HG03460 (cell line): Measurements from ENCODE around the gene UBE3C.
A peak's percentile ranks its signal among the peaks of the same experiment; 100 is the strongest.
"Not testable (repeated sequence)": the region's sequence is repeated elsewhere in the genome, so short reads cannot be mapped to it uniquely, and the experiment has no call there.

Source experiments
- ATAC-seq: cut with Tn5 transposase; IDR thresholded peaks from one replicate; pipeline ENCODE4 v1.9.1; 2021; ENCODE audit not compliant: unreplicated experiment

UBE3C gene

GRCh38 chr7:157129907-157130460, 8.7 kb upstream of the UBE3C start:
- no peak for ATAC-seq

DNA sequence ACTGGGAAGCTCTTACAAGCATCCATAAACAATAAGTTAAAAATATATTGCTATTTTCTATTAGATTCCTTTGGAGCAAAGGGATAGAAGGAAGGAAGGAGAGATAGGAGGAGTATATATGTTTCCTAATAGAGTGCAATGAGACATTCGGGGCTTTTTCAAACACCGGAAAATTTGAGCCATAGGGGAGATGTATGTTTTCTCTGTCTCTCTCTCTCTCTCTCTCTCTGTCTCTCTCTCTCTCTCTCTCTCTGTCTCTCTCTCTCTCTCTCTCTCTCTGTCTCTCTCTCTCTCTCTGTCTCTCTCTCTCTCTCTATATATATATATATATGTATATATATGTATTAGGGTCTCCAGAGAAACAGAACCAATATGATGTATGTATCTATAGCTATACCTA, 7.9 kb upstream of the UBE3C start:
- ATAC-seq, result not testable (repeated sequence)

GRCh38 chr7:157132796-157133195, 5.9 kb upstream of the UBE3C start:
- no peak for ATAC-seq

DNA sequence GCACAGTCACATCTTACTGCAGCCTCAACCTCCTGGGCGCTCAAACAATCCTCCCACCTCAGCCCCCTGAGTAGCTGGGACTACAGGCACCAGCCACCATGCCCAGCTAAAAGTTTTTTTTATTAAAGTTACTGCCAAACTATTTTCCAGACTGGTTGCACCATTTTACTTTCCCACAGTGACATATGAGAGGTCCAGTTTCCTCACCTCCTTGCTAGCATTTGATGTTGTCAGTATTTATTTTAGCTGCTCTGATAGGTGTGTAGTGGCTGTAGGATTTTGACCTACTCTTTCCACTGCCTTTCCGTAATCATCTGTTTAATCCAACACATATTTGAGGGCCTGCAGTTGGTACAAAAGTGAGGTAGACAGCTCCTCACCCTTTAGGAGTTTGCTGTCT, 5.4 kb upstream of the UBE3C start:
- no peak for ATAC-seq

- ATAC-seq, result no peak
Measured at GRCh38 chr7:157136372-157136771, 2.4 kb upstream of the UBE3C start.

- no peak for ATAC-seq
Measured at GRCh38 chr7:157138101-157138423, 664 bp upstream of the UBE3C start.

GRCh38 chr7:157139111-157139809, 534 bp downstream of the UBE3C start:
- ATAC-seq, result peak; percentile 52

GRCh38 chr7:157139810-157140510, 1.2 kb downstream of the UBE3C start:
- ATAC-seq, result no peak

DNA sequence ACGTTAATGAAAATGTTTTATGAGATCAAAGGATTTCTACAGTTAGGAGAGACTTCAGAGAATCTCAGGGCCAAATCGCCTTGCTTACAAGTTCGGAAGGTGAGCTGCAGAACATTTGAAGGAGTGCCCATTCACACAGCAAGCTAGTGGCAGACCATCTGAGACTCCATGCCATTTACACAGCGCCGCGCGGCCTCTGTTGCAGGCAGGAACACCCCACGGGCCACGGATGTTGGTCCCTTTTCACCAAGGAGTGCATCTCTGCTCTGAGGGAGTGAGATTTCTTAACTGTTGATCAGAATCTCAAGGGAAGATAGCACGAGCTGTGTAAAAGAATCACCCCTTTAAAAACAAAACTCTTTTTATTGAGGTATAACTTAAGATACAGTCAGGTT, 1.8 kb downstream of the UBE3C start:
- no peak for ATAC-seq

DNA sequence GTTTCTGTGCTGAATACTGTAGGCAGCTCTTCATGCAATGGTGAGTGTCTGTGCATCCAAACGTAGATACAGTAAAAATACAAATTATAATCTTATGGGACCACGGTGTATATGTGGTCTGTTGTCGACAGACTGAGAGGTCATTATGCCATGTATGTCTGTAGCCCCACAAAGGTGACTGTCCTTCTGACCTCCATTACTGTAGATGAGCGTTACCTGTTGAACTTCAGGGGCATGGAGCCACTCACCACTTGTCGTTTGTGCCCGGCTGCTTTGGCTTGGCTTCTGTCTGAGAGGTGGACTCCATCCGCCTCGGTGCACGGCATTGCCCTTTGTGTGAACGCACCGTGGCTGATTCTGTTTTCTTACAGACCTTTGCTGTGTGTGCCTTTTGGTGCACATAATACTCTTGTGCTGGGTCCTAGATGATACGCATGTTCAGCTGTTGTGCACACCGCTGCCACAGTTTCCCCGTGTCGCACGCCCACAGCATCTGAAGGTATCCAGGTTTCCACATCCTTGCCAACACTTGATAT, 2.9 kb downstream of the UBE3C start:
- ATAC-seq, result no peak

GRCh38 chr7:157143788-157144187, 5.1 kb downstream of the UBE3C start:
- no peak for ATAC-seq

GRCh38 chr7:157149317-157149716, 10.6 kb downstream of the UBE3C start:
- ATAC-seq, result no peak

- ATAC-seq, result no peak
Measured at GRCh38 chr7:157150882-157151281, 12.2 kb downstream of the UBE3C start.

- no peak for ATAC-seq
Measured at GRCh38 chr7:157151626-157152339, 13.1 kb downstream of the UBE3C start.

DNA sequence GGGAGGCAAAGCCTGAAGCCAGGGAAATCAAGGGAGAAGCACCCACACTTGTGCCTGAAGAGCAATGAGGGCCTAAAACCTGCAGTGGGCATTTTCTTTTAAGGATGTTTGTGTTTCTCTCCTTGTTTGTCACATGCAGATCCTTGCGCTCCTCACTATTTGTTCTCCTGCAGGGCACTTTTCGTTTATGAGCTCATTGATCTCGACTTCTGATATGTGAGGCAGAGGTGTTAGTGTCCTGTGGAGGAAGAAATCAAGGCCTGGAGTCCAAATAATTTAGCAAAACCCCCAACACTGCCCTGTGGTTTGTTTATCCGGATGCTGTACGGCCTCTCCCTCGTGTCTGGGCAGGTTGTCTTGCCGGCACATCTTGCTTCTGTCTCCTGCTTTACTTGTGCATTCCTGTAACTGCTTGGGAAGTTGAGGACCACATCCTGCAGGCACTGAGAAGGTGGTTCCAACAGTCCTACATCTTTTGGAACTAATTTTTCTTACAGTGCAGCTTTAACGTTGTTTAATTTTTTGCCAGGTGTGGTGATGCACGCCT, 13.7 kb downstream of the UBE3C start:
- no peak for ATAC-seq

DNA sequence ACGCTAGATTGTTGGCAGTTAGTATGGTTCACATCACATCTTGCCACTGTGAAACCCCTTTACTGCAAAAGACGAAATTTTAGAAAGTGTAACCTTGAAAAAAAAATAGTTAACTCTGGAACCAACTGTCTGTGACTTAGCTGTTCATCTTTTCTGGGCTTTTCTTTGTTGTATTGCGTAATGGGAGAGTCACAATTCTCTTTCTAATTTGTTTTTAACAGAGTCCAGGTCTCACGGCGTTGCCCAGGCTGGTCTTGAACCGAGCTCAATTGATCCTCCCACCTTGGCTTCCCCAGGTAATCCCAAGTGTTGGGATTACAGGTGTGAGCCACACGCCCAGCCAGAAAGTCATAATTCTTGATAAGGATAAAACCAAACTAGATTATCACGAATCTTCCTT, 14.5 kb downstream of the UBE3C start:
- ATAC-seq, result no peak

GRCh38 chr7:157155959-157156358, 17.2 kb downstream of the UBE3C start:
- no peak for ATAC-seq

GRCh38 chr7:157158400-157158799, 19.7 kb downstream of the UBE3C start:
- ATAC-seq, result no peak

DNA sequence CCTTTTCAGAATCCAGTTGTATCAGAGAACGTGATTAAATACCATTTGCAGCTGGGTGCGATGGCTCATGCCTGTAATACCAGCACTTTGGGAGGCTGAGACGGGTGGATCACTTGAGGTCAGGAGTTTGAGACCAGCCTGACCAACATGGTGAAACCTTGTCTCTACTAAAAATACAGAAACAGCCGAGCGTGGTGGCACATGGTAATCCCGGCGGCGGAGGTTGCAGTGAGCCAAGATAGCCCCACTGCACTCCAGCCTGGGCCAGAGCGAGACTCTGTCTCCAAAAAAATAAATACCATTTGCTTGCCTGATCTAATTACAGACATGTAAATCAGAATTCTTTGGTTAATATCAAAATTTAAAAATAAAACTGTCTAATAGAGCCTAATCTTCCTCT, 20.8 kb downstream of the UBE3C start:
- not testable (repeated sequence) for ATAC-seq

DNA sequence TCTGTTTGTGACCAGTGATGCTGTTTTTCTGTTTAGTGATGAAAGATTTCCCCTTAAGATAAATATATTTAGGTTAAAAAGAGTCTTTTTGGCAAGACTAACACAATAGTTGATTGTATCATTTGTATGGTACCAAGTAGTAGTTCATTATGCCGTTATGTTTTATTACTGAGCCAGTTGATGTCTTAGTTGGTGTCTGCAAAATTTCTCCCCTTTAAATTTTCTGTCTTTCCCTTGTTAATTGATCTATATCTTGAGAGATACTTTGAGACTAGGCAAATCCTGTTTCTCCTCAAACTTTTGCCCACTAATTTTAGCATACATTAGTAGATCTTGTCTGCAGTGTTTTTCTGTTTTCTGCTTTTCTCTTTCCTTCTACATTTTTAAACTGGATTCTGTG, 21.7 kb downstream of the UBE3C start:
- ATAC-seq, result no peak

GRCh38 chr7:157165987-157166386, 27.3 kb downstream of the UBE3C start:
- no peak for ATAC-seq
